Activated T-cell treated with anti-CD3 and anti-CD28 coated beads for 24 hours (primary cell): ENCODE data around the gene UBE2G2.

ENCODE experiments used
- DNase-seq: peaks from one replicate; pipeline ENCODE4 v3.0.0-alpha.2; 2020; ENCODE audit warnings: low read depth

UBE2G2 gene

DNA sequence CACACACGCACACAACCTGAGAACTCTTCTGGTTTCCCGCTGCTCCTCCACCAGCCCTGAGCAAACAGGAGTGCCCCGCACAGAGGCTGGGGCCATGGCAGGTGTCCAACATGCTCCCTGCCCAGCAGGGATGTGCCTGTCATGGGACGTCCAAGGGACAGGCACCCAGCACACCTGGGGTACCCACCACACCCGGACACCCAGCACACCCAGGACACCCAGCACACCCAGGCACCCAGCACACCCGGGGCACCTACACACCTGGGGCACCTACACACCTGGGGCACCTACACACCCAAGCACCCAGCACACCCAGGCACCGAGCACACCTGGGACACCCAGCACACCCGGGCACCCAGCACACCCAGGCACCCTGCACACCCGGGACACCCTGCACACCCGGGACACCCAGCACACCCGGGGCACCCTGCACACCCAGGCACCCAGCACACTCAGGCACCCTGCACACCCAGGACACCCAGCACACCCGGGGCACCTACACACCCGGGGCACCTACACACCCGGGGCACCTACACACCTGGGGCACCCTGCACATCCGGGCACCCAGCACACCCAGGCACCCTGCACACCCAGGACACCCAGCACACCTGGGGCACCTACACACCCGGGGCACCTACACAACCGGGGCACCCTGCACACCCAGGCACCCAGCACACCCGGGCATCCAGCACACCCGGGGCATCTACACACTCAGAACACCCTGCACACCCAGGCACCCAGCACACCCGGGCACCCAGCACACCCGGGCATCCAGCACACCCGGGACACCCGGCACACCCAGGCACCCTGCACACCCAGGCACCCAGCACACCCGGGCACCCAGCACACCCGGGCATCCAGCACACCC is 37.9 kb downstream of the UBE2G2 start:
- no peak for DNase-seq

DNA sequence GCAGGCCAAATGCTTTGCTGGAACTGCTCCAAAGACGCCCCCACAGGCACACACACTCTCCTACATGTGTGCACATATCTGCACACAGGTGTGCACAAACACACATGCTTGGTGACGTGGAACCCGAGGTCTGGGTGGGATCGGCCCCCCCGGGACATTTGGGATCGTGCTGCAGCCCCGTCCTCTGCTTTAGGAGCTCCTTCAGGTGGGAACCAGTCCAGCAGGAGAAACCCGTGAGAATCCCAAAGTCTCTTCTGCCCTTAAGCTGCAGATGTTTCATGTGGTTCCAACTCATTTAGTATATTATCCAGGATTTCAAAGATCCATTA is 38.6 kb downstream of the UBE2G2 start:
- DNase-seq: no peak

DNA sequence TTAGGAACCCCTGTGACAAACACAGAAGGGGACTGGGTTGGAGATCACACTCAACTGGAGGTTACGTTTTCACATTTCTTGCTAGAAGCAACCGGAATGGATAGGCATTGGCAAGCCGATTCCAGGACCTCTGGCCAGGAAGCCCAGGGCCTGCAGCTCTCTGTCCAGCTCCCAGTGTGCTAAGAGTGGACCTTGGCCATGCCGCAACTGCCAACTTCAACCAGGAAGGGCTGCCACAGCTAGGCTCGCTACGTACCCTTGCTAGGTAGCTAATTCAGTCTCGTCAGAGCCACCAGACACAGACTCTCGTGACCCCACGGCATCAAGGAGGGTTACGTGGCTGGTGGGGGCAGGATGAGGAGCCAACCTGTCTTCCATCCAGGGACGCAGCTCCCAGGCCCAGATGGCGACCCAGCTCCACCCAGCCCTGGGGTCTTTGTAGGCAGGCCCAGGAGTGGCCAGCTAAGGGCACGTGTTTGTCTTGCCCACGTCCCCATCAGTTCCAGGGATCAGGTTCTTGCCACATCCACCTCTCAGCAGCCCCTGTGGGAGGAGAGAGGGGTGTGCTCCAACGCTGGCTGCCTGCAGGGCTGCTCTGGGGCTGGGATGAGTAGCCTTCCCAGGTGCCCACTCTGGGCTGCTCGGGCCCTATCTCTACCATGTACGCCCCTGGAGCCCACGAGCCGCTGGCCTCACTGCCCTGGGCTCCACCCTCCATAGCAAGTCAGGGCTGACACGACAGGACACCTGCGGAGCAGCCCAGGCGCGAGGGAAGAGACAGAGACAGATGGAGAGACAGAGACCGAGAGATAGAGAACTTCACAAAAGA is 39.2 kb downstream of the UBE2G2 start:
- DNase-seq: no peak

DNA sequence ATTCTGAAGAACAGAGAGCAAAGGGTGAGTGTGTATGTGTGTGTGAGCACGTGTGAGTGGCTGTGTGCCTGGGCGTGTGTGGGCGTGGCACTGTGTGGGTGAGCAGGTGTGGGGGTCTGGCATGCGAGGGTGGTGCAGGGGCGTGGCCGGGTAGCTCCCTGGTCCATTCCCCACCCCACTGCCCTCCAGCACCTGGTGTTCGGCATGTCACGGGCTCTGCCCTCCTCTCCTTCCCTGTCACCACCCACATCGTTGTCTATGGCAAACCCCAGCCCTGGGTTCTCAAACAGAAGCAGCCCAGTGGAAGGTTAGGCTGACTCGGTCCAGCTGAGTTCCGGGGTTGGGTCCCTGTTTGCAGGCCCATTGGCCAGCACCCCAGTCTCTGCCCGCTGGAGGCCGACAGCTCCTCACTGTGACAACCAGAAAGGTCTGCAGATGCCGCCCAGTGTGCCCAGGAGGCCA is 39.8 kb downstream of the UBE2G2 start:
- DNase-seq: no peak

DNA sequence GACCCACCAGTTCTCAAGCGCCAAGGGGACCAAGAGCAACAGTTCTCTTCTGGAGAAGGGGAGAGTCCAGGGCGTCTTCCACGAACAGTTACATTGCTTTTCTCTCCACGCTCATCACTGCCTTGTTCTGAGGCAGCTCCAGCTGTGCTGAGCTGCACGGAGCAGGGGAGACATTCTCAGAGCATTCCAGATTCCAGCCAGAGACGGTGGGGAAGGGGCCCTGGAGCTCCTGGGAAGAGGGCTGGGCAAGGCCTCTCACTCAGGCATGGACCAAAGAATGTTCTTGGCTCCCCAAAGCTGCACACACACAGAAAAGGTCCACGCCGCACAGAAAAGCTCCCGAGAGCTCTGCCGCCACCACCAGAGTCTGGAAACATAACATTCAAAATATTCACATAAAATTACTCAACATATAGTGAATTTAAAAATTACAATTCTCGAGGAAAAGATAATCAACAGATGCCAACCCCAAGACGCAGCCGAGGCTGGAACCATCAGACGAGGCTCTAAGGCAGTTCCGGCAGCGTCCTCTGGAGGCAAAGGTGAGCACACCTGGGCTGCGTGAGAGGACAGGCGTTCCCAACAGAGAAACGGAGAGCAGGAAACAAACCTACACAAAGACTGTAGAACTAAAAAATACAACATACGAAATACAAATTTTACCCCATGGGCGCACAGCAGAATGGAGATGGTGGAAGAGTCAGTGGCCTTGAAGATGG is 40.5 kb downstream of the UBE2G2 start:
- DNase-seq: no peak

DNA sequence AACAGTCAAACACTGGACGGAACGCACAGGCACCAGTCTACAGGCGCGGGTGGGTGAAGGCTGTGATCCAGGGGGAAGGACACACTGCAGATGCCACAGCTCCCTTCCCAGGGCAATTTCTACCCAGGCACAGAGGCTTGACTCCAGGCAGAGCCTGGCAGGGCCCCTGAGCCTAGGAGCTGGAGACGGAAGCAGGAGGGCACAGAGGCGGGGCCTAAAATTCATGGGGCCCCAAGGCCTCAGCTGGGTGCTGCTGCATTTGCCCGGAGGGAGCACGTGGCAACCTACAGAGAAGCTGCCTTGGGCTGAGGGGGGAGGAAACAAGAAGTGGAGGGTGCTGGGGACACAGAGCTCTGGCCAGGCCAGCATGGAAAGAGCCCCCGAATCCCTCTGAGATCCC is 41.2 kb downstream of the UBE2G2 start:
- DNase-seq: no peak

DNA sequence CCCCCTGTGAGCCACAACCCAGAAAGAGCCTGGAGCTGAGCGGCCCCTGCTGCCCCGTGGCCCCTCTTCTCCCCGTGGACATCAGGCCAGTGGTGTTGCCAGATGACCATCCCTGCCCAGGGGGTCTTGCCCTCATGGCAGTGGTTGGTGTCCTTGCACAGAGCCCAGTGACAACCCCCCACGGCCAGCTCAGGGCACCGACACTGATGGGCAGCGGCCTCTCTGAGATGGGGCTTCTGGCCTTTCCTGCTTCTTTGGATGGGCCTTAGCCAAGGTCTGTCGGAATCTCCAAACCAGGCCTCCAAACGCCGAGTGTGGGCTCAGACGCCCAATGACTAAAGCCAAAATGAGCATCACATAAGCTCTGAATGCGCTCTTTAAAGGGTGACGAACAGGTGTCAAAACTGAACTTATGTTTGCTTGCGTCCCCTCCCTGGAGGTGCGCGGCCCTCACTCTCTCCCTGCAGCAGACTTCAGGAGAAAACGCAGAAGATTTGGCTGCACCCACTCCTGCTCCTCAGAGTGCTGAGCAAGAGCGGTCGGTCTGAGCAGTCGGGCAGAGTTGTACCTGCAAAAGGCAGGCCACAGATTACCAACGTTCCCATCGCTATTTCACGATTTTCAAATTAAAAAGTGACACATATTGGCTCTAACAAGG is 41.9 kb downstream of the UBE2G2 start:
- DNase-seq: no peak

DNA sequence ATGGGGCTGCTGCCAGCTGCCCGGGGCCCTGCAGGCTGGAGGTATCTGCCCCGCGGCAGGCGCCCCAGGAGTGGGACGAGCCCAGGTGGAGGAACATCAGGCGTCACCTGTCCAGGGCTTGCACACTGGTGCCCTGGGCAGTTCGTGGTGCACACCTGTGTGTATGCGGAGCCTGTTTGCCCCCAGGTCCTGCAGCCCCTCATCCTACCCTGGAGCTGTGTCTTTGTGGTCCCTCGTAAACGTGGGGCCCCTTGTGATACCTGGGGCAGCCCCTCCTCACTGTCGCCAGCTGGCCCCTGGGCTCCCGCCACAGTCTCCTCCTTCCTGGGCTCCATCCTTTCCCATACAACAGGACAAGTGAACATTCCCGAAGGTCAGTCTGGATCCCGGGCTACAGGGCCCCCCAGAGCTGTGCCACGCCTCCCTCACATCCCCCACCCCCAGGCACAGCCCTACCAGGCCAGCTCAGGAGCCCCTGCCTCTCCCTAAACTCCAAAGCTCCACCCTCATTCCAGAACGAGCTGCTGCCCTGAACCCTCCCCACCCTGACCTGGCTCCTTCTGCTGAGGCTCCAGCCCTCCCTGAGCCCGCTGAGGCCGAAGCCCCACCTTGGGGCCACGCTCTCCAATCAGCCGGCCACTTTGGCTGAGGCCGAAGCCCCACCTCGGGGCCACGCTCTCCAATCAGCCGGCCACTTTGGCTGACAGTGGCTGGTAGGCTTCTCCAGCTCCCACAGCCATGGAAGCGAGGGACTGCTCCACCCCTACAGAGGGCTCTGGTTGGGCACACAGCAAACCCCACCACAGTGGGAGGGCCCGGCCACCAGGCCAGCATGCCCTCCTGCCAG is 42.6 kb downstream of the UBE2G2 start:
- no peak for DNase-seq

DNA sequence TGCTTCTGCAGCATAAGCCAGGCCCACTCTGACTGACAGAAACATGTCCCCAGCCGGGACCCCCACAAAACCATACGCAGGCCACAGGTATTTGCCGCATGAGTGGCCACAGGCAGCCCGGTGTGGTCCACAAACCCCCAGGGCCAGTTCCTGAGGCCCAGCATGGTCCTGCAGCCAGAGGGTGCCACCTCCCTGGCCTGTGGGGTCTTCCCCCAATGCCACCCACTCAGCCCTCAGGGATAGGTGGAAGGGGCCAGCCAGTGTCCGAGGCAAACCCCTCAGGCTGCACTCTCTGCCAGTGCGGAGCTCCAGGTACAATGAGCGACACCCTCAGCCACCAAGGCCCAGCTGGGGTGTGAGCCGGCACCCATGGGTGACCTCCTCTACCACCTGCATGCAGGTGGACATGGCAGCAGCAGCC is 43.5 kb downstream of the UBE2G2 start:
- no peak for DNase-seq

DNA sequence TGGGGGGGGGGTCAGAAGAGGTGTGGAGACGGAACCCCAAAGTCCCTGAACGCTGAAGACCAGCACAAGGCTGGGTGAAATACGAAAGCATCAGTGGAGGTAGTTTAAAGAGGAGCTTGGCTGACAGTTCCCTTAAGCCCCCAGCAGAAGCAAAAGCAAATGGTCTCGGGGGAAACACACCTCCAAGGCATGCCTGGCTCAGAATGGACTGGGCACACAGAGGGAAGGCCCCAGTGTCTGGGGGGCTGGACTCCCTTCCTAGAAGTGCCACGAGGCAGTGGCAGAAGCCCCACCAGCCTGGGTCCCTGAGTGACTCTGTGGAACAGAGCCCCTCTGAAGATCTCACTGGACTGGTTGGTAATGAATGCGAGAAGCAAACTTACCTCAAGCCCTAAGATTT is 43.9 kb downstream of the UBE2G2 start:
- DNase-seq: no peak

DNA sequence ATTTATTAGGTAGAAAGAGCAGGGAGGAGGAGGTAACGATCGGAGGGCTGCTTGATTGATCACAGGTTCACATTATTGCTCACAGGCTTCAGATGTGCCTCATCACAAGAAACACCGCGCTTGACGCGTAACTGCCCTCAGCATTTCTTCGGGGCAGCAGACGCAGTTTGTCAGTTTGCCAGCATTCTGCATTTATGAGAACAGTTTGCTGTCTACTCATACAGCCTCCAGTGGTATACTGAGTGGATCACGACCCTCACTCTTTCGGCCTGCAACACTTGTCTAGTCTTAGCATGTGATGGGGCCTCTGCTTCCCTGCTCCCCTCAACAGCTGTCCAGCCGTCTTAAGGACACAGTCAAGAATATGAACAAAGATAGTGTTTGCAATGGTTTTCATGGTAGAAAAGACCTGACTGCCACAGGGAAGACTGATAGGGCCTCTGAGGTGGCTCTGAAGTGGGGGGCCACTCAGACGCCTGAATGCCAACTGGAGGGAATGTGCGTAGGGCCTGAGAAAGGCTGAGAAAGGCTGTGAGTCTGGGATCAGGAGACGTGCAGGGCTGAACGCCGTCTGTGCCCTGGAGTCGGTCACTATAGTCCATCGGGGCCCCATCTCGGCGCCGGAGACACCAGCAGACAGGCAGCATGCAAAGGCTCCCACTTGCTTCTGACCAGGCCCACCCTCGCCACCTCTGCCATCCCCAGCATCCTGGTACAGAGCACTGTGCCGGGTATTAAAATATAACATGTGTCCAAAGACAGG is 45.0 kb downstream of the UBE2G2 start:
- DNase-seq: no peak

DNA sequence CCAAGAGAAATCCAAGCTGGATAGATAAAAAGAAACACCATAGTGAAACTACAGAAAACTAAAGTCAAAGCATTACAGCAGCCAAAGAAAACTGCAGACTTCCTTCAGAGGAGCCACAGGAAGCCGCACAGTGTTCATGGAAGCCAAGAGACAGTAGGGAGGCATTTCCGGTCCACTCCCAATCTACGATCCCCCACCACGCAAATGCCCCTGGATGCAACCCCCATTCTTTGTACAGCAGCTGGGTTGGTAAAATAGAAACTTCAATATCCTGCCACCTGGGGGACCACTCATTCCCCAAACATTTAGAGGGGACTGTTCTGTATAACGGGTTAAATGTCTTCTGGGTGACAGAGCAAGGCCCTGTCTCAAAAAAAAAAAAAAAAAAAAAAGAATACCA is 46.4 kb downstream of the UBE2G2 start:
- DNase-seq: no peak

DNA sequence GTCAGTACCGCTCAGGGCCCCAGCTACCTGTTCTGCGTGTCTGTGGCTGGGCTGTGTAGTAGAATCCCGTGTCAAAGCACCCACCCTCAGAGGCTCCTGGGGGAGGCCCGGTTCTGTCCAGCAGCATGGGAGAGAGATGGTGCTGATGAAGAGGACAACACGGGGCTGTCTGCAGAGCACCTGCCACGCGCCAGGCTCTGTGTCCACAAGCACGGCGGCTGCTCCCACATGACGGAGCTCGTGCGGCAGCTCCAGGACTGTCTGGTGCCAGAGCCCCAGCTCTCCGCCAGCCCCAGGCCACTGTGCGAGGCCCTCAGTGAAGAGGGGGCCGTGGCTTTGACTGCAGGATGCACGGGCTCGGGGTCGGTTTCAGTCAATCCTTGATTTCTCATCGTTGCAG is 48.3 kb downstream of the UBE2G2 start:
- DNase-seq: no peak

DNA sequence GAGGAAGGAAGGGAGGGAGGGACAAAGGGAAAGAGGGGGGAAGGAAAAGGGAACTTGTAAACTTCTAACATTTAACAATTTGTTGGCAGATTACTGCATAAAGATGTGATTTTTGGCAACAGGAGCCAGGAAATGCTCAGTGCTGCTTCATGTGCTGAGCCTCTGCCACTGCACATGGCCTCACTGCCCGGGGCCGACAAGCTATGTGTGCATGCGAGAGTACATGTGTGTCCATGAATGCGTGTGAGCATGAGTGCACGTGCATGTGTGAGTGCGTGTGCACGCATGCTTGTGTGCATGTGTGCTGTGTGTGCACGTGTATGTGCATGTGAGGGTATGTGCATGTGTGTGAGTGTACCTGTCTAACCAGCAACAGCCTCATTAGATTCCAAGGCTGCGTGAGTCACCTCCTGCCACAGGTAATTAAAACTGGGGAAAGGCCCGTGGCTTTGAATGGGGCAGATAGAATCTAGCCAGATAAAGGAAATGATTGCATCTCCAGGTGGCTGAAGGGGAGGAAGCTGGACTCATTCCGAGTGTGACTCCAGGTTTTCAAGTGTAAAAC is 48.9 kb downstream of the UBE2G2 start:
- no peak for DNase-seq

DNA sequence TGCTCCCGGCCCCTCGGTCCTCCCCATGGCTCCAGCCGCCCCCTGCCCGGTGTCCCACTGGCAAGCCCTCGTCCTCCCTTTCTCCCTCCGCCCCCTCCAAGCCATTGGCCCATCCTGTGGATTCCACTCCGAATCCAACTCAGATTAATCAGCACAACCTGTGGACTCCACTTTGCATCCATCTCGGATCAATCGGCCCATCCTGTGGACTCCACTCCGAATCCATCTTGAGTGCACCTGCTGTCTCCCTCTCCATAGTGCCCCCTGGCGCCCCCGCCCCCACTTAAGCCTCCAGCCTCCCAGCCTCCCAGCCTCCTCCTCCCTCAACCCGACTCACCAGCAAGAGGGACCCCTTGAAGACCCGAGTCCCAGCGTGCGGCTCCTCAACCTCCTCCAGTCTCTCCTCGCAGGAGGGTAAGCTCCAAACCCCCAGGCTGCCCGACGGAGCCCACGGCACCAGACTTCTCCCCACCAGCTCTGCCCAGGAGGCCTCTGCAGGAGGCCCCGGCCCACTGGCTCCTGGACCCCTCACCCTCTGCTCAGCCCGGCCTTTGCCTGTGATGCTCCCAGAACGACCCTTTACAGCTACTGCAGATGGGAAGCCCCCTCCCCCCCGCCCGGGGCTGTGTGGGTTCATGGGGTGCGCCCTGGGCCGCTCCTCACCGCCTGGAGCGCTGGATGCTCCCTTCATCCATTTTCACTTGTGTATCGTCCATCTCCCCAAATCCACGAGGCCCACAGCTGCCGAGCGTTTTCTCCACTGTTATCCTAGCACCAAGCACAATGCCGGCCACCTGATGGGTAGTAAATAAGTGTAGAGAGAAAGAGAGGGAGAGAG is 49.6 kb downstream of the UBE2G2 start:
- DNase-seq: no peak

DNA sequence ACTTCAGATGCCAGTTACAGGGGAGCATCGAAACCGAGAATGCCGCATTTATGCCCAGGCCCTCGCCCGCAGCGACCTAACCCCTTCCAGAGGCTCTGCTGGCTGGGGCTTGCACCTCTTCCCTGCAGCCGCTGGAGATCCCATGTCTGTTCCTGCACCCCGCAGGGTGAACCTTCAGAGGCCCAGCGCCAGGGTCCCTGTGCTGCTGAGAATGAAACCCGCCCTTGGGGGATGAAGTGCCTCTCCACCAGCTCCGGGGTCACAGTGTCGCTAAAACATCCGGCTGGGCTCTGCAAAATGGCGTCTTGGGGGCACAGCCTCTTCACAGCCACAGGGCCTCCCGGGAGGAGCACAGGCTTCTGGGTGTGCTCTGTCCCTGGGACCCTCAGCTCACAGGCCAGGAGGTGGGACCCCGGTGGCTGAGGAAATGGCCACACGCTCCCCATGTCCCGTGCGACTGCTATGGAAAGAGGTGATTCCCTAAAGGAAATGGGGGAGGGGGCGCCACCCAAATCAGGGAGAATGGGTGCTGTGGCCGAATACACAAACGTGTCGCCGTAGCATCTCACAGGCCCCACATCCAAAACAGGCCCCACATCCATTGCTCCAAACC is 50.3 kb downstream of the UBE2G2 start:
- DNase-seq: no peak

DNA sequence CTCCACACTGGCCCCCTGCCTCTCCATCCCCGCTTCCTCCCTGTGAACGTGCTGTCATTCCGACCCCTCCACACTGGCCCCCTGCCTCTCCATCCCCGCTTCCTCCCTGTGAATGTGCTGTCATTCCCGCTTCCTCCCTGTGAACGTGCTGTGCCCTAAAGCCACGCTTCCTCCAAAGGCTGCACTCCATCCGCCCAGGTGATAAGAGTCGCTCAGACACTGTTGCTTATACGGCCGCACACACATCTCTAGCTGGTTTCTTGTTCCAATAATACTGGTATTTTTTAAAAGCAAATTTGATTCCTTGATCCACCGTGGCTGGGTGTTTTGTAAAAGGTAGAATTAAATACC is 51.0 kb downstream of the UBE2G2 start:
- no peak for DNase-seq

DNA sequence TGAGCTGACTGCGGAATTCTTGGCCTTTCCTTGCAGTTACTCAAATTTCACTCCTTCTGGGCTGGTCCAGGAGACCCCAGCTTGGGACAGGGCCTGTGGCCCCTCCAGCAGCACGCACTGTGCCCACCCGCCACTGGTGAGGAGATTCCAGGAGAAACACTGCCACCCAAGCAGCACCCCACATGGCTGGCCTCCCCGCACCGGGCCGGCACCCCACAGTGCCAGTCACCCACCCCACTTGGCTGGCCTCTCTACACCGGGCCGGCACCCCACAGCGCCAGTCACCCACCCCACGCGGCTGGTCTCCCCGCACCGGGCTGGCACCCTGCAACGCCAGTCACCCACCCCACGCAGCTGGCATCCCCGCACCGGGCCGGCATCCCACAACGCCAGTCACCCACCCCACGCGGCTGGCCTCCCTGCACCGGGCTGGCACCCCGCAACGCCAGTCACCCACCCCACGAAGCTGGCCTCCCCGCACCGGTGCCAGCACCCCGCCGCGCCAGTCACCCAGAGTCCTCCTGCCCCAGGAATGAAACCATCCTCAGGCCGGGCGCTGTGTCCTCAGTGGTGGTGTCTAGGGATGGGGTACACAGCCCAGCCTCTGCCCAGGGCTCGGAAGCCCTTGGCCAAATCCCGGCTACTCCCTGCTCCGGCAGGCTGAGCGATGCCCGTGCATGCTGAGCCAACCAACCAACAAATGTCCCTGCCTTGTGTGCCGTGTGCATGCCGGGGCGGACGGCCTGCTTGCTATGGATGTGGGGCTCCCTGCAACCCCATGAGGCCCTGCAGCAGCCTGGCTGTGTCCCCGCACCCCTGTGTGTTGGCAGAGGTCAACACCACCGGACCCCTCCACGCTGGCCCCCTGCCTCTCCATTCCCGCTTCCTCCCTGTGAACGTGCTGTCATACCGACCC is 51.6 kb downstream of the UBE2G2 start:
- DNase-seq: no peak
